Measurements from ENCODE around the gene PSG3. TPM values are rescaled to one million over a fixed set of nuclear protein-coding genes. Genes with fewer than 3 reads are reported as not detected.
"Not testable (repeated sequence)": the region's sequence is repeated elsewhere in the genome, so short reads cannot be mapped to it uniquely, and the experiment has no call there.

Gene PSG3
- total RNA-seq, 3 donors from 2014 or later (not counting 1 experiment from before 2014, with no cell fraction given) = not detected

- Mint-ChIP-seq H3K27ac (no peak overlapping the region), H3K9me3 (peaks cover 4 to 10% of the 10 kb centered on the region in 2 donors), H3K36me3 (peaks cover 9% of the 10 kb centered on the region), H3K4me1 (no peaks in the 10 kb centered on the region), H3K4me3 (no peak overlapping the region), H3K27me3 (ENCODE audit: low read depth in 2 of 2) (peaks cover 0 to 9% of the 10 kb centered on the region in 2 donors)
- Histone ChIP-seq H3K27me3 (ENCODE audit: control insufficient read depth, insufficient read depth, low read length) (no peaks in the 10 kb centered on the region), H3K36me3 (ENCODE audit: control insufficient read depth, insufficient read depth, low read length) (no peaks in the 10 kb centered on the region), H3K4me3 (ENCODE audit: low read length) (no peak overlapping the region), H3K4me1 (ENCODE audit: control insufficient read depth, insufficient read depth, low read length) (no peaks in the 10 kb centered on the region), H3K9me3 (ENCODE audit: control insufficient read depth, insufficient read depth, low read length) (peaks cover 3% of the 10 kb centered on the region), H3K27ac (ENCODE audit: low read length) (no peak overlapping the region)
- peak; percentile 75 for TF ChIP-seq CTCF (IDR thresholded peaks at IDR 0.05)
- DNase-seq = peak in 1 of 2 donors; percentile 45
- intact Hi-C loops (cut with micrococcal nuclease) = no loop called here
- WGBS (ENCODE audit: insufficient coverage) = 79% methylated on average over 2 of the region's 2 CpGs
- no peak for ATAC-seq
These were observed 56.3 kb downstream of the PSG3 start for GRCh38 chr19:42683917-42684513.

GRCh38 chr19:42676326-42676725, 64.0 kb downstream of the PSG3 start:
- intact Hi-C loops (cut with micrococcal nuclease); ATAC-seq; H3K9me3 Mint-ChIP-seq; H3K36me3 Mint-ChIP-seq; H3K27ac ChIP-seq (ENCODE audit: low read length); H3K4me1 ChIP-seq (ENCODE audit: control insufficient read depth, insufficient read depth, low read length); H3K9me3 ChIP-seq (ENCODE audit: control insufficient read depth, insufficient read depth, low read length); H3K4me3 ChIP-seq (ENCODE audit: low read length); H3K36me3 ChIP-seq (ENCODE audit: control insufficient read depth, insufficient read depth, low read length); H3K27me3 Mint-ChIP-seq (ENCODE audit: low read depth in 2 of 2); H3K4me1 Mint-ChIP-seq; H3K27ac Mint-ChIP-seq; H3K4me3 Mint-ChIP-seq; DNase-seq; H3K27me3 ChIP-seq (ENCODE audit: control insufficient read depth, insufficient read depth, low read length): not testable (repeated sequence)
- 92% methylated on average over 24 of the region's 27 CpGs for WGBS (ENCODE audit: insufficient coverage)

- H3K4me3 Mint-ChIP-seq; H3K27ac ChIP-seq (ENCODE audit: low read length); H3K4me1 Mint-ChIP-seq; H3K4me3 ChIP-seq (ENCODE audit: low read length); ATAC-seq; H3K9me3 Mint-ChIP-seq; H3K36me3 ChIP-seq (ENCODE audit: control insufficient read depth, insufficient read depth, low read length); H3K27ac Mint-ChIP-seq; H3K36me3 Mint-ChIP-seq; H3K9me3 ChIP-seq (ENCODE audit: control insufficient read depth, insufficient read depth, low read length); DNase-seq; H3K27me3 Mint-ChIP-seq (ENCODE audit: low read depth in 2 of 2); H3K27me3 ChIP-seq (ENCODE audit: control insufficient read depth, insufficient read depth, low read length); H3K4me1 ChIP-seq (ENCODE audit: control insufficient read depth, insufficient read depth, low read length); intact Hi-C loops (cut with micrococcal nuclease): not testable (repeated sequence)
- WGBS (ENCODE audit: insufficient coverage) = 88% methylated on average over 1 of the region's 1 CpG
These were observed 65.7 kb downstream of the PSG3 start for GRCh38 chr19:42674549-42674948.

Other genes with a start within 250 kb of the PSG3 start
- 1 to 10 TPM in 2 of 3 donors, not detected in 1; 1.3 to 1.9 TPM for gene CEACAM1, start 212.0 kb downstream of the PSG3 start, total RNA-seq
- gene CEACAM8, start 145.6 kb downstream of the PSG3 start, total RNA-seq = not detected
- gene PSG8, start 25.2 kb upstream of the PSG3 start, total RNA-seq = not detected
- gene PSG1, start 139.2 kb upstream of the PSG3 start, total RNA-seq = not detected
- not detected for gene PSG6, start 177.4 kb upstream of the PSG3 start, total RNA-seq
- gene PSG7, start 196.7 kb upstream of the PSG3 start, total RNA-seq = not detected

Data from natural killer cell (primary cell).